Fibroblast of pulmonary artery (primary cell): ENCODE measurements around the gene TNFRSF1A.

ENCODE experiments used
- DNase-seq: peaks from one replicate; pipeline ENCODE4 v3.0.0-alpha.2; 2010; ENCODE audit warnings: low read depth
- H3K4me3 ChIP-seq: replicated peaks from 2 replicates; pipeline ENCODE4 v1.5.1; 2011; ENCODE audit warnings: low read depth, mild to moderate bottlenecking, control low read depth, low read length, moderate library complexity
- TF ChIP-seq, protein P1 (sequence below): IDR thresholded peaks from 2 replicates; pipeline ENCODE4 v1.5.1; 2011; ENCODE audit warnings: mild to moderate bottlenecking, control low read depth, low read length, inconsistent platforms; ENCODE audit errors: missing control alignments

Gene TNFRSF1A

DNA sequence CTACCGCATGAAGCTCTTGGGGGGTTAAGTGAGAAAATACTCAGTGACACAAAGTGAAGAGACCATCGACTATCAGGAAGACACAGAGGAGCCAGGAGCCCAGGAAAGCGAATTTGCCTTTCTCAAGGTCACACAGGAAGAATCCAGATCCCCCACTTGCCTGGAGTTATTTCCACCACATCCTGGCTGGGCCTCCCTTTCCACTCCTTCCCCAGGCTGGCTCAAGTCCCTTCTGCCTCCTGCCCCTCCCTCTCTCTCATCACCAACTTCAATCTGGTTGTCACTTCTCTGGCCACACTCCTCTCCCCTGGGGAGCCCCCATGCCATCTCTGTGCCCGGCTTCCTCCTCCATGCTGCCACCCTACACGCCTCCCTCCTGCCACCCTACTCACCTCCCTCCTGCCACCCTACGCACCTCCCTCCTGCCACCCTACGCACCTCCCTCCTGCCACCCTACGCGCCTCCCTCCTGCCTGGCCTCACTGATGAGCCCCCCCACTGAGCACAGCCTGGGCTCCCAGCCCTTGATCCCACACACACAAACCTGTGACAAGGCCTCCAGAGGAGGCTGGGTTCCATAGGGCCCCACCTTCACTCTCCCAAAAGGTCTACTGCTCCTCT is 27.1 kb upstream of the TNFRSF1A start:
- TF ChIP-seq, protein P1, sequence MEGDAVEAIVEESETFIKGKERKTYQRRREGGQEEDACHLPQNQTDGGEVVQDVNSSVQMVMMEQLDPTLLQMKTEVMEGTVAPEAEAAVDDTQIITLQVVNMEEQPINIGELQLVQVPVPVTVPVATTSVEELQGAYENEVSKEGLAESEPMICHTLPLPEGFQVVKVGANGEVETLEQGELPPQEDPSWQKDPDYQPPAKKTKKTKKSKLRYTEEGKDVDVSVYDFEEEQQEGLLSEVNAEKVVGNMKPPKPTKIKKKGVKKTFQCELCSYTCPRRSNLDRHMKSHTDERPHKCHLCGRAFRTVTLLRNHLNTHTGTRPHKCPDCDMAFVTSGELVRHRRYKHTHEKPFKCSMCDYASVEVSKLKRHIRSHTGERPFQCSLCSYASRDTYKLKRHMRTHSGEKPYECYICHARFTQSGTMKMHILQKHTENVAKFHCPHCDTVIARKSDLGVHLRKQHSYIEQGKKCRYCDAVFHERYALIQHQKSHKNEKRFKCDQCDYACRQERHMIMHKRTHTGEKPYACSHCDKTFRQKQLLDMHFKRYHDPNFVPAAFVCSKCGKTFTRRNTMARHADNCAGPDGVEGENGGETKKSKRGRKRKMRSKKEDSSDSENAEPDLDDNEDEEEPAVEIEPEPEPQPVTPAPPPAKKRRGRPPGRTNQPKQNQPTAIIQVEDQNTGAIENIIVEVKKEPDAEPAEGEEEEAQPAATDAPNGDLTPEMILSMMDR = no peak
- no peak overlapping the region for H3K4me3 ChIP-seq
- DNase-seq = no peak

DNA sequence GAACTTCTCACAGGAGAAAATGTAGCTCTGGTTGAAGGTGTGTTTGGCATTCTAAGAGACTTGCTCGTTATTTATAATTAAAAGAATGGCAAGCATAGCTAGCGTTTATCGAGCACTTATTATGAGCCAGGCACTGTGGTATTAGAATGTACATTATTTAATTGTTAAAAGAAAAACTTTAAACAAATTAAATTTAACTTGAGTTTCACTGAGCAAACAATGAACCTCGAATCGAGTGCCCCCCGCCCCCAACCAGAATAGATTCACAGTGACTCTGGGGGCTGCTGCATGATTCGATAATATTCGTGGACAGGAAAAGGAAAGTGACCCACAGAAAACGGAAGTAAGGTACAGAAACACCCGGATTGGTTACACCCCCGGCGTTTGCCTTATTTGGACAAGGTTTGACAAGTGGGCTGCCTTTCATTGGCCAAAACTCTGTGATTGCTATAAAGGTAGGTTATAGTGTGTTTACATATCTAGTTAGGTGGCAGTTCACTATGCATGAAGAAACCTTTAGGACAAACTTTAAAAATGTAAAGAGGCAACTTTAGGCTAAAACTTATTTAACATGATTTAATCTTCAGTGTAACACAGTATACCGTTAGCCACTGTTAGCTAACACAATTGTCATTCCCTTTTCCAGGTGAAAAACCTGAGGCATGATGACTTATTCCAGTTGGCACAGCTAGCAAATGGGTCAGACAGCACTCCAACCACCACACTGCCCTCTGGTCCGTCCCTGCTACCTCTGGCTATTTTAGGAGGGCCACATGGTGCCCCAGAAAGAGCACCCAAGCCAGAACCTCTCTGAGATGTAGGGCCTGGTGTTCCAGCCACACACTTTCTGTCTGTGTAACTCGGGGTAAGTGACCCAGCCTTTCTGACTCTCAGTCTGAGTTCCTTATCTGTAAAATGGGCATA is 26.4 kb upstream of the TNFRSF1A start:
- DNase-seq = no peak
- no peak overlapping the region for H3K4me3 ChIP-seq
- TF ChIP-seq, protein P1 = no peak

DNA sequence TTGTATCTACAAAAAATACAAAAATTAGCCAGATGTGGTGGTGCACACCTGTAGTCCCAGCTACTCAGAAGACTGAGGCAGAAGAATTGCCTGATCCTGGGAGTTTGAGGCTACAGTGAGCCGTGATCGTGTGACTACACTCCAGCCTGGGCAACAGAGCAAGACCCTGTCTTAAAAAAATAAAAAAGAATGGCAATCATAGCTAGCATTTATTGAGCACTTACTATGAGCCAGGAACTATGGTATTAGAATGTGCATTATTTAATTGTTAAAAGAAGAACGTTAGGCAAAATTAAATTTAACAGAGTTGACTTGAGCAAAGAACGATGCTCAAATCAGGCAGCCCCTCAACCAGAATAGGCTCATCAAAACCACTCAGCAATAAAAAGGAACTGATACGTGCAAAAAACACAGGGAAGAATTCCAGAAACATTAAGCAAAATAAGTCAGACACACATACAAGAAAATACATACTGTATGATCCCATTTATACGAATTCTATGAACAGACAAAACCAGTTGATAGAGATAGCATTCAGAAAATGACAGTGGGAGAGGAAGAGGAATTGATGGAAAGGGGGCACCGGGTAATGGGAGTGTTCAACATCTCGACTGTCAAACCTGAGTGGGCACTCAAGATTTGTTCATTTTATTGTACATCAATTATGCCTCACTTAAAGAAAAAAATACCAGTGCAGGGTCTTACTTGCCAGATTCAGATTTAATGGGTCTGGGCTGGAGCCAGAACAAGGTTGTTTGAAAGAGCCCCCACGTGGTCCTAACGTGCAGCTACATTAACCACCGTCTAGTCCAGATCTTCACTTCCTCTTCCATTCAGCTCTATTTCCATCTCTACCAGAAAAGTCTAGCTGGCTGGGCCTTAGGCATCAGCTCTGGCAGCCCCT is 25.4 kb upstream of the TNFRSF1A start:
- peak; percentile 67 for DNase-seq
- TF ChIP-seq, protein P1 = peak; percentile 40
- H3K4me3 ChIP-seq = no peak overlapping the region

DNA sequence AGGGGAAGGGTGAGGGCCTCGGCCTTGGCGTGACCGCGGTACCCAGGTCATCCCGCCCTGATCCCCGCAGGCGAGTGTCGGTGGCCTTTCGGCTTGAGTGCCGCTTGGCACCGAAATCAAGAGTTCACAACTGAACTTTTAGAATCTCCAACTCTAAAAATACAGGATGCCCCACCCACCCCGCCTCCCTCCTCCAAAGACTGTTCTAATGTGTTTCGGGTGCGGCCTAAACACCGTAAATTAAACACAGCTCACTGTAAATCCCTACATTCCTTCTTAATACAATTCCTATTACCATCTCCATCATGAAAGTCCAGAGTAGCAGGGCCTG is 22.1 kb upstream of the TNFRSF1A start:
- TF ChIP-seq, protein P1 = no peak
- no peak for DNase-seq
- H3K4me3 ChIP-seq = no peak overlapping the region

DNA sequence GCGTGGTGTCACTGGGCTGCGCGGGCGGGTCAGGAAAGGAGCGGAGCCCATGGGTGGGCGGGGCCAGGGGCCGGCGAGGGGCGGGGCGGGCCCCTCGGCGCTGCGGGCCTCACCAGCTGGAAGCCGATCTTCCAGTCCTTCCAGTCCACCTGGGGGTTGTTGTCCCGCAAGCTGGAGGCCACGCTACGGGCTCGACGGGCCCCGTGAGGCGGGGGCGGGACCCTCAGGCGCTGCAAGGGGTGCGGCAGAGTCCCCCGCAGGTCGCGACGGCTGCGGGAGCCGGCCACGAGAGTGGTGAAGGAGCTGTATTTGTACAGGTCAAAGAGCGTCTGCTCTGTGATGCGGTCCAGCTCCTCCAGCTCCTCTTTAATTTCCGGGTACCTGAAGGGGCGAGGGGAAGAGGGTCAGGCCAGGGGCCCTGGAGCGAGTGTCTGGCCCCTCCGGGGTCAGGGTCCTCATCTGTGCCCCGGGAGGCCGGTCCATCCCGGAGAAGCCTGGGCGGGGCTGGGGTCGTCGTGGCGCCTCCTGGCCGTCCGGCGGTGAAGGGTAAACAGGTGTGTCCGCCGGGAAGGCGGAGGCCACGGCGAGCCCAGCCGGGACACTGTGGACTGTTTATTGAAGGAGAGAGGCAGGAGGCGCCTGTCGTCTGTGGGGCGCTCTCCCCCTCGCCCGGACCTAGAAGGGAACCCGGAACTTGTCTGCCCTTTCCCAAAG is 21.6 kb upstream of the TNFRSF1A start:
- TF ChIP-seq, protein P1 = no peak

DNA sequence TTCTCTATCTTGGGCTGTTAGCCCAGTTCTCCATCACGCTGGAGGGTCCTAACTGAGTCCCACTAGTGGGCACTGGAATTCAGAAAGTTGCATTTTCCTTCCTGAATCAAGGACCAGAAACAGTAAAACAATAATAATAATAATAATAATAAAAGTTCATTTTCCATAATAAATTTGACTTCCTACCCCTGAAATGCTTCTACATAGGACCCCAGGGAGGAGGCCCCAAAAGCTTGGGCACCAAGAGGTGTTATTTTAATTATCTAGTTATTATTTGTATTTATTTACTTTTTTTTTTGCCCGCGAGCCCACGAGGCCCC is 21.1 kb upstream of the TNFRSF1A start:
- TF ChIP-seq, protein P1 = no peak
- no peak overlapping the region for H3K4me3 ChIP-seq
- DNase-seq = no peak

More for the DNA sequence above, 21.6 kb upstream of the TNFRSF1A start:
- peak overlapping the region; percentile 48 for H3K4me3 ChIP-seq
- DNase-seq = peak; percentile 64
